Endometrial microvascular endothelial cells (primary cell): ENCODE results near the gene BCL7A. TPM values are rescaled to one million over a fixed set of nuclear protein-coding genes. Genes with fewer than 3 reads are reported as not detected.
"Not testable (repeated sequence)": the region's sequence is repeated elsewhere in the genome, so short reads cannot be mapped to it uniquely, and the experiment has no call there.

Experiments
- in situ Hi-C: cut with HindIII; loops from 2 replicates; pipeline ENCODE4 v1.10.0; 2017; ENCODE audit warnings: low sequenced_read_pairs, low pct_unique_long_range_greater_than_20kb; ENCODE audit errors: inconsistent ontology term
- total RNA-seq: library from RNA; depleted of rRNA; stranded (reverse); fragments of >200 nt; gene quantifications from one replicate; pipeline ENCODE4 v1.2.3, GENCODE V29; 2015; ENCODE audit errors: inconsistent ontology term

The BCL7A gene
- total RNA-seq, 1 donor from 2014 or later, result 2.7 TPM

- in situ Hi-C loops, result no loop called here
Measured at GRCh38 chr12:122022393-122023338, 982 bp downstream of the BCL7A start.

DNA sequence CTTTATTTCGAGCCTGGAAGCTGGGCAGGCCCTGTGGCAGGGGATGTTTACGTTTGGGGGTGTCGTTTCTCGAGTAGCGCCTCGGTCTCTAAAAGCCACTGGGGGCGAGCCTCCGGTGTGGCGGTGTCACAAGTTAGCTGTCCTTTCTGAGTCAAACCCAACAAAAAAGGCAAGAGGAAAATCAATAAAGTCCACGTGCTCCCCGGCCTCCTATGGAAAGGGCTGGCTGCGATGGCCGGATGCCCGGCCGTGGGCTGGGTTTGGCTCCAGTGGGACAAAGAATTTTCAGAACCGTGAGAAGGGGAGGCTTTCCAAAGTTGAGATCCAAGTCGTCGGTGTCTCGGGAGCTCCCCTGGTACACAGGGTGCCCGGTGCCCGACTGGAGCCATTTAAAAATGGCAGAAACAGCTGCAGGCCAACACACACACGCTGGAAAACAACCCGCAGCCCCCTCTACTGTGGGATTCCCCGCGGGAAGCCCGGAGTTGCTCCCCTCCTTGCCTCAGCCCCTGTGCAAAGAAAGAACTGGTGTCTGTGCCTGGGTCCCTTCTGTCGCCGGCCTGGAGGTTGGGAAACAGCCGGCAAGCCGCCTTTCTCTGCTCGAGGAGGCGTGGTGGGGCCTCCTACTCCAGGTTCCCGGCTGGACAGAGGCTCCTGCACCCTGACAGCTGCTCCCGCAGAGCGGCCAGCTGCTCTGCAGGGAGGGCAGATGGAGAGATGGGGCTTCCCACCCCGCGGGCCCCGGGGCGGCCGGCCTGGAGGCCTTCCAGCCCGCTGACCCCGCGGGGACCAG, 1.9 kb downstream of the BCL7A start:
- in situ Hi-C loops, result no loop called here

DNA sequence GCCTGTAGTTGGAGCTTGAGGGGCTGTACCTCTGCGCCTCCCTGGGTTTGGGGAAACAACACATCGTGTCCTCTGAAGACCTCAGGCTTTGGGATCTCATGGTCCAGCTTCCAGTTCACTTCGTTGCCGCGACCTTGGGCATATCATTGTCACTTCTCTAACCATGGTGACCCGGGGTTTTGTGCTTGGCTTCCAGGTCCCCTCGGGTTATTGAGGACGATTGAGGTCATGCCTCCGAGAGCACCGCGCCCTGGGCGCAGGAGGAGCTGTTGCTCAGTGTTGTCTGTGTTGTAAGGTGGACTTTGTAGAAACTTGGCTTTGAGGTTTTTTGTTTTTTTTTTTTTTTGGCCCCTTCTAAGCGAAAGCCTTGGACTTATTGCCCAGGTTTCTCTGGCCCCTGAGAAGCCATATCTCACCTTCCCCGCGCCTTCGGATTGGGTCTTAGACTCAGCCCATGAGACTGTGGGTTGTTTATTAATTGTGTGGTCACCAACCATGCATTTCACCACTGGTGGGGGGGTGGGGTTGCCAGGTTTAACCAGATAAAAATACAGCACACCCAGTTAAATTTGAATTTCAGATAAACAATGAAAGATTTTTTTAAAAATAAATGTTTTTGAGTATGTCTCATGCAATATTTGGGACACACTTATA, 2.6 kb downstream of the BCL7A start:
- in situ Hi-C loops, result no loop called here

DNA sequence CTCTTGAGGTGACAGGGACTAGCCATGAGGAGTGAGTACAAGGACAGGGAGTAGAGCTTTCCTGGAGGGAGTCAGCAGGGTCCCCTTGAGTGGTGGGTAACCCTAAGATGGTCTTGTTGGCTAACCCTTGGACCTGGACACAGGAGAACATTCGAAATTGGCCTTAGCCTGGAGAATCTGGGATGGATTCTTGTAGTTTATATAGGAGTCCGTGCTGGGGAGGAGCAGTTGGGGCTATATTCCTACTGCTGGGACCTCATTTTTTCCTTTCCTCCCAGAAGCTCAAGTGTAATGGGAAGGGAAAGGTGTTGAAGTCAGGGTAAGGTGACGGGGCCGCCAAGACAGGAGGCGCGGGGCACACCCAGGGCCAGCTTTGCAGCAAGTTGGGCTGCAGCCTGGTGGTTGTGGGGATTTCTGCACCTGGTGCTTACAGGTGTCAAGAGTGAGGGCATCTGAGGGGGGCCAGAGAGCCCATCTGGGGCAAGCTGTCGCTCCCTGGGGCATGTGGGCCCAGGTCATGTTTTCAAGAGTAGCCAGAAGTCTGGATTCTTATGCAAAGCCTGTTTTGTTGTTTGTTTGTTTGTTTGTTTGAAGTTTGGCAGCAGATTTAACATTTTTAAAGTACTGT, 5.1 kb downstream of the BCL7A start:
- in situ Hi-C loops, result no loop called here

- in situ Hi-C loops, result no loop called here
Measured at GRCh38 chr12:122028165-122028904, 6.7 kb downstream of the BCL7A start.

GRCh38 chr12:122028905-122029560, 7.3 kb downstream of the BCL7A start:
- in situ Hi-C loops, result no loop called here

DNA sequence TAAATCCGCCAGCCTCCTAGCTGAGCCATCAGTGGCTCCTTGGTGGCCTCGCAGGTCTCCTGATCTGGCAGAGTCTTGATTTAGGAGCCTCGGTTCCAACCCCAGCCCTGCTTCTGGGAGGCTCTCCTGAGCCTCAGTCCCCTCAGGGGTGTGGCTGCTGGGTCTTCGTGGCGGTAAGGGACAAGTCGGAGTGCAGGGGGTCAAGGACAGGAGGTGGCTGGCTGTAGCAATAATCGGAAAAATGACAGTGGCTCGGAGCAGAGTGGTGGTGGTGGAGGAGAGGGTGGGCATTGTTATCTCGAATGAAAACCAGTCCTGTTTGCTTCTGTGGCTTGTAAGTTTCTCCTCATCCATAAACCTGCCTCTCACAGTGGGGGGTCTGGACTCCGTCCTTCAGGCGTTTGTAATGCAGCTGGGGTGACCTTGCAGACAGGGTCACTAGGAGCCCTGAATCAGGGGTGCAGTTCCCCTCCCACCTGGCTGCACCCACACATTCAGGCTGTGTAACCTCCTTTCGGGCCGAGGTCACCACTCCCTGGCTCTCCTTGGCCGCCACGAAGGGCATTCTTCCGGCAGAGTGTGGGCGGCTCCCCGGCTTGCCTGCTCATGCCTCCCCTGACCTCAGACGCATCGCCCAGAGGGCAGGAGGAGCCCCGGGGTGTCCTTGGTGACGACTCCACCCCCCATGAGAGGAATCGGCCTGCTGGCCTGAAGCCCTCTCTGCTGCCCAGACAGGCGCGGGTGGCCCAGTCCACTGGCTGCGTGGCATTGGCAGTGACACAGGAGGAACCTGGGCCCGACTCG, 8.1 kb downstream of the BCL7A start:
- in situ Hi-C loops, result no loop called here

- in situ Hi-C loops, result no loop called here
Measured at GRCh38 chr12:122030424-122031035, 8.8 kb downstream of the BCL7A start.

GRCh38 chr12:122031342-122032216, 9.9 kb downstream of the BCL7A start:
- in situ Hi-C loops, result no loop called here

GRCh38 chr12:122032580-122032979, 10.9 kb downstream of the BCL7A start:
- in situ Hi-C loops, result no loop called here

- in situ Hi-C loops, result no loop called here
Measured at GRCh38 chr12:122035292-122035691, 13.6 kb downstream of the BCL7A start.

DNA sequence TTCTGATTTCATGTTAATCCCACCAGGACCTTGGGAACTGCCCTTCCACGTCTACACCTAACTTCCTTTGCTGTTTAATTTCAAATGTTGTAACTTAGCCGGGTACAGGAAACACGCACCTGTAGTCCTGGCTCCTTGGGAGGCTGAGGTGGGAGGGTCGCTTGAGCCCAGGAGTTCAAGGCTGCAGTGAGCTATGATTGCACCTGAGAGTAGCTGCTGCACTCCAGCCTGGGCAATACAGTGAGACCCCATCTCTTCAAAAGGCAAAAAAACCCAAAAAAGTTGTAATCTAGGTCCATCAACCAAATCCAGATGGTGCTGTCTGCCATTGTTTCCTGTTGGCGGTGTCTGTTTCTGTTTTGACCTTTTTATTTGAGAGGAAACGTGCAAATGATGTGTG, 14.5 kb downstream of the BCL7A start:
- in situ Hi-C loops, result no loop called here

- in situ Hi-C loops, result no loop called here
Measured at GRCh38 chr12:122040579-122041386, 19.1 kb downstream of the BCL7A start.

DNA sequence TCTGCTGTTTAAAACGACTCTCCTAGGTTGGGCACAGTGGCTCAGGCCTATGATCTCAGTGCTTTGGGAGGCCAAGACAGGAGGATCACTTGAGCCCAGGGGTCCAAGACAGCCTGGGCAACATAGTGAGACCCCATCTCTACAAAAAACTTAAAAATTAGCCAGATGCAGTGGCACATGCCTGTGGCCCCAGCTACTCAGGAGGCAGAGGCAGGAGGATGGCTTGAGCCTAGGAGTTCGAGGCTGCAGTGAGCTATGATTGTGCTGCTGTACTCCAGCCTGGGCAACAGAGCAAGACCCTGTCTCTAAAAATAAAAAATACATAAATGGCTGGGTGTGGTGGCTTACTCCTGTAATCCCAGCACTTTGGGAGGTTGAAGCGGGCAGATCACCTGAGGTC, 19.8 kb downstream of the BCL7A start:
- in situ Hi-C loops, result not testable (repeated sequence)

- in situ Hi-C loops, result no loop called here
Measured at GRCh38 chr12:122042910-122043309, 21.2 kb downstream of the BCL7A start.
